AG08395 (cell line): Measurements from ENCODE around the gene PPP2R1A.
"Not testable (repeated sequence)": the region's sequence is repeated elsewhere in the genome, so short reads cannot be mapped to it uniquely, and the experiment has no call there.

ENCODE experiments used
- DNase-seq: peaks from one replicate; pipeline ENCODE4 v3.0.0; 2012; ENCODE audit warnings: mixed read lengths, low spot score

The PPP2R1A gene

DNA sequence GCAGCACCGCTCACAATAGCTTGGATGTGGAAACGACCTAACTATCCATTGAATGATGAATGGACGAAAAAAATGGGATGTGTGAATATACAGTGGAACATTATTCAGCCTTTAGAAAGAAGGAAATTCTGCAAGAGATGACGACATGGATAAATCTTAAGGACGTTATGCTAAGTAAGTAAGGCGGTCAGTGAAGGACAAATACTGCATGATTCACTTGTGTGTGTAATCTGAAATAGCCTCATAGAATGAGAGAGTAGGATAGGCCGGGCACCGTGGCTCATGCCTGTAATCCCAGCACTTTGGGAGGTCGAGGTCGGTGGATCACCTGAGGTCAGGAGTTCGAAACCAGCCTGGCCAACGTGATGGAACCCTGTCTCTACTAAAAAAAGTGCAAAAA is 54.2 kb downstream of the PPP2R1A start:
- no peak for DNase-seq

DNA sequence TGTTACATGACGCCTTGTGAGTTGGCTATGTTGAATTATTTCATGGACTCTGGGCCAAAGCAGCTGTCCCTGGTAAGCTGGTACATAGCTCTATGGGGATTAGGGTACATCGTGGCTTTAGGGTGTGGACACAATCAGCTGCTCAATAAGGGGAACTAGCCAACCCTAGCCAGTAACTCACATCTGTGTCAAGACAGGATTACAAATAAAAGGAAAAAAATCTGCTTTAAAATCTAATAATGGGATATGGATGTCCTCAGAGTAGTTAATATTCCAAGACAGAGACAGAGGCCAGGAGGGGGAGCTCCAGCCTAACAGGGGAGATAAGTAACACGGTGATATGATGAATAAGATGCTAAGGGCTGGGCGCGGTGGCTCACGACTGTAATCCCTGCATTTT is 58.4 kb downstream of the PPP2R1A start:
- peak; percentile 69 for DNase-seq

DNA sequence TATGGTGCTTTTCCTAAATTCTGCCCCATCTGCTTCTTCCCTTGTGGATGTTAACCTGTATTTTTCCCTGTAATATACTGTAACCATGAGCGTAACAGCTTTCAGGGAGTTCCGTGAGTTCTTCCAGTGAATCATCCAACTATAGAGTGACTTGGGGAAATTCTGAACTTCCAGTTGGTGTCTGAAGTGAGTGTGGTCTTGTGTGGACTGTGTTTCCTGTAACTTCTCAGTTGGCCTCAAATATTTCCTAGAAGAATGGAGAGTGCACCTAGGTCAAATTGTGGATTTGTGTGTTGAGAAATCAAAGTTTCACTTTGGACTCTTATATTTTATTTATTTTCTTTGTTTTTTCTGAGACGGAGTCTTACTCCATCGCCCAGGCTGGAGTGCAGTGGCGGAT is 68.6 kb downstream of the PPP2R1A start:
- no peak for DNase-seq

DNA sequence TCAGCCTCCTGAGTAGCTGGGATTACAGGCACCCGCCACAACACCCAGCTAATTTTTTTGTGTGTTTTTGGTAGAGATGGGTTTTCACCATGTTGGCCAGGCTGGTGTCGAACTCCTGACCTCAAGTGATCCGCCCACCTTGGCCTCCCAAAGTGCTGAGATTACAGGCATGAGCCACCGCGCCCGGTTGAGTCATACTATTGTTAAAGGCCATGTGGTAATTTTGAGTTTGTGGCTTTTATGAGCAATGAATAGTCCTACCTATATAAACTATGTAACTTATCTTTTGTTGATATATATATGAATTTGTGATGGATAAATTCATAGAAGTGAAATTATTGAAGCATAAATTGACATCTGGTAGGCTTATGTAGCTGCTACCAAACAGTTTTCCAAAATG is 75.7 kb downstream of the PPP2R1A start:
- not testable (repeated sequence) for DNase-seq

DNA sequence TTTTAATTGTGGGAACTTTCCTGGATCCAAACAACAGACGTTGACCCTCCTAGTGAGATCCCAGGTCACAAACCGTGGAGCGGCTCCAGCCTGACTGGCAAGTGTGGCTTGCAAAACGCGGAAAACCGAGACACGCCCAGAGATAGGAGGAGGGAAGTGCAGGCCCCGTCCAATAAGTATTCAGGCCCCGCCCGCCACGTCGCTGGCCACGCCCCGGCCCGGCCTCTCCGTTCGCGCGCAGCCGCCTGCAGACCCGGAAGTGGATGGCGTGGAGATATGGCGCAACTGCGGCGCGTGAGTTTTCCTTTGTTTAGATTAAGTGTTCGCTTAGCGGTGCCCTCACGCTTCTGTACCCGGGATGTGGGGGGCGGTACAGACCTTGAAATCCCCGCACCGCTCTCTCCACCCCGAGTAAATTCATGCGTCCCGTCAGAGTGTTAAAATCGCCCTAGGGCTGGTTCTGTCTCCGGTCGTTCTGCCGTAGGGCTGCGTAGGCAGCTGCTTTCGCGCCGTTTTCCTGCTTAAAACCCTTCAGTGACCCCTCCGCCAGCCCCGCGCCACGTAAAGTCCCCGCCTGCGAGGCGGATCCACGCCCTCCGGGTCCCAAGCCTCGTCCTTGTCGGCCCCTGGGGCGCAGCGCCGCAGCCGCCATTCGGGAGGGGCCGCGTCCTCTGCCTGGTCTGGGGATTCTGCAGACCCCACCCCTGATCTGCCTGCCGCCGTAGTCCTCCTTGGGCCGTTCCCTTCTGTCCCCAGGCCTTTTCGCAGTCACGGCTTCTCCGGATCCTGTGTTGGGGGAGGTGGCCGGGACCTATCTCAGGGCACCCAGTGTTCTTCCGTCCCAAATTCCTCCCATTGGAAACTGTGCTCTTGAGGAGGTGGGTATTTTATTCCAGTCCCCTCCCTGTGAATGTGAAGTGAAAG is 79.7 kb downstream of the PPP2R1A start, which contains the start of gene ZNF766:
Gene ZNF766 (plus strand): TSS at position 250 of the 924 bp plus-strand sequence. CDS start 27 bp downstream, at position 277.
- peak; percentile 98 for DNase-seq

DNA sequence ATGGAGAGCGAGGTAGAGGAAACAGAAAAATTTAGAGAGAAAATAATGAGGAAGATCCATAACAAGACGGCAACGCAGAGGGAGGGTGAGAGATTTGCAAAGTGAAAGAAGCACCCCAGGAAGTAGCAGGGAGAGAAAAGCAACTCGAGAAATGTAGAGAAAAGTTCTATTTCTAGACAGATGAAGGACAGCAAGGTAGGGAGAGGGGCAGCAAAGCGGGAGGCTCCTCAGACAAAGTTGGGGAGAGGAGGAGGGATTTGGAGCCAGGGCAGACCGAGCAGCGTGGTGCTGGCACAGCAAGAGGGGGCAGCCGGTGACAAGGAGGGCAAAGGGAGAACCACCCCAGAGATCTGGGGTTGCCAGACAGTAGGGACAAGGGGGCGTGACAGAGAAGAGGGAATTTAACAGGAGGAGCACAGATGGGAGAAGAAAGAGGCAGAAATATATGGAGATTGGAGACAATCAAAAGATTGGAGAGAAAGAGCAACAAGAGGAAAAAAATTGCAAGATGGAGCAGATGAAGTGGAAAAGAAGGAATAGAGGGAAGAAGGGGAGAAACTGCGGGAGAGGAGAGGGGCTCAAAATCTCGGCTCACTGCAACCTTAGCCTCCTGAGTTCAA is 80.5 kb downstream of the PPP2R1A start:
- peak; percentile 49 for DNase-seq

DNA sequence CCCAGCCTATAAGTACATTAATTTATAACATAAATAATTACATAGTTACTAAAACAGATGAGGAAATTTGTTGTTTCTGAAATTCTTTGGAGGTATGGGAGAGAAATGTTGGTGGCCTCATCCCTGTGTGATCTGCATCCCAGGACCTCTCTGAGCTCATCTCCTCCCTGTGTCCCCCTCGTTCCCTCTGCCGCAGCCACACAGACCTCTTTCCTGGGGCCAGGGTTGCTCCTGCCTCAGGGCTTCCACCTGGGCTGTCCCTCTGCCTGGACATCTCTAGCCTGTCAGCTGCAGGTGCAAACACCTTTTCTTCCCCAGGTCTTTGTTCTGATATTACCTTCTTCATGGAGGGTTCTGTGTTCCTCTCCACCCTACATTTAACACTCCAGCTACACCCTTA is 83.4 kb downstream of the PPP2R1A start:
- no peak for DNase-seq

DNA sequence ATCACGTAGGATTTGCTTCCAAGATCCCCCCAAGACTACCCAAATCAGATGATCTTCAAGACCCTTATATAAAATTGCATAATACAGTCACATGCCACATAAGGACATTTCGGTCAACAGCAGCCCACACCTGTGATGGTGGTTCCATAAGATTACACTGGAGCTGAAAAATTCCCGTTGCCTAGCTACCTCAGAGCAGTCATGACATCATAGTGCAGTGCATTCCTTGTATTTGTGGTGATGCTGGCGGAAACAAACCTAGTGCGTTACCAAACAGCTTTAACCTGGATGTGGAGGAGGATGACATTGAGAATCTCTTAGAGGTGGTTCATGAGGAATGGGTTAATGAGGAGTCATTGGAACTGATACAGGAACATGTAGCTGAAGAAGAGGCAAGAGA is 84.3 kb downstream of the PPP2R1A start:
- no peak for DNase-seq

DNA sequence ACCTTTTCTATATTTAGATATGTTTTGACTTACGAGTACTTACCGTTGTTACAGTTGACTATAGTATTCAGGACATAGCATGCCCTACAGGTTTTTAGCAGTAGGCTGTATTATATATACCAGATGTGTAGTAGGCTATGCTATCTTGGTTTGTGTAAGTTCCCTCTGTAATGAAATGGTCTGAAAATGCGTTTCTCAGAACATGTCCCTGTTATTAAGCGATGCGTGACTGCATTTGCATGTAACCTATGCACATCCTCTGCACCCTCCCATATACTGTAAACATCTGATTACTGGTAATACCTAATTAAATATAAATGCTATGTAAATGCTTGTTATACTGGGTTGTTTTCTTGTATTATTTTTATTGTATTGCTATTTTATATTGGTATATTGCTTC is 86.1 kb downstream of the PPP2R1A start:
- DNase-seq, result no peak

DNA sequence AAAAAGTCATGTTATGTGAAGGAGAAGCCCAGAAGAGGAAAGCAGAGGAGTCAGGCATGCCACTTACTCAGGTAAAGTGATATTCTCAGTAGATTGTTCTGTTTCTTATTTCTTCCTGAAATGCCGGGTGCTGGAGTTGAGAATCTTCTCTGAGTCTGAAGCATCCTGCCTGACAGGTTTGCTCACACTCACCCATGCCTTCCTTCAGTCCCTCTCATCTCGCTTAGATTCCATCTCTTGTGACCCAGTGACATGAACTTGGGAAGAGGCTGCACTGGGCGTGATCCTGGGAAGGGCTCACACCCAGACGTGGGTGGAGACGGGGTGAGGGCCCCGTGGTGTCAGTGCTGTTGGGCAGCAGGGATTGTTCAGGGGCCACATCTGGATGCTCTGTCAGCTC is 87.6 kb downstream of the PPP2R1A start:
- DNase-seq, result no peak
